ENCODE results near the gene FN3K. TPM values are rescaled to one million over a fixed set of nuclear protein-coding genes. Genes with fewer than 3 reads are reported as not detected.
A peak's percentile ranks its signal among the peaks of the same experiment; 100 is the strongest.

The FN3K gene
- total RNA-seq, 1 donor from 2014 or later: 40.6 TPM

DNA sequence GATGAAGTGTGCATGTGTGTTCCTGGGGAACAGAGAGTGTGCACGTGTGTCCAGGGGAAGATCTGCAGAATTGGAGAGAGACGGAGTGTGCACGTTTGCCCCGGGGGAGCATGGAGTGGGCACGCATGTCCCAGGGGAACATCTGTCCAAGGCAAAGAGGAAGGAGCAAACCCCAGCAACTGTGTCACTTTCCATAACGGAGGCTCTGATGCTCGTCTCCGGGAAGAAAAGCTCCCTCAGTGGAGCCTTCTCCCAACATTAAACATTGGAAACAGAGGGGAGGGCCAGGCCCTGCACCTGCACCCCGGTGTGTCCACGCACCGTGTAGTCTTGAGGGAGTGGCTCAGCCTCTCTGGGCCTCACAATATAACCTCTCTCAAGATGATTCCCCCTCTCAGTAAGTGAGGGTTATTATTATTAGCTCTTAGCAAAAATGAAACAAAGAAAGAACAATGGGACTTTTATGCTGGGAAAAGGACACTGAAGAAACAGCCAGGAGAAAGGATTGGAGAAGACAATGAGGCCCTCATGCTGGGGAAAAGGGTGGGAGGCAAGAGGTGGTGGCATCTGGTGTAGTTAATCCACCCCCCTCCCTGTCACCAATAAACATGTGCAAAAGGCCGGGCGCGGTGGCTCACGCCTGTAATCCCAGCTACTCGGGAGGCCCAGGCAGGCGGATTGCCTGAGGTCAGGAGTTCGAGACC lies 44.5 kb upstream of the FN3K start:
- Mint-ChIP-seq H3K27me3 (no peaks in the 10 kb centered on the region), H3K9me3 (ENCODE audit: low read depth) (peaks cover 7% of the 10 kb centered on the region), H3K4me3 (ENCODE audit: low read depth) (no peak overlapping the region), H3K27ac (no peak overlapping the region), H3K36me3 (ENCODE audit: insufficient read depth) (peaks cover 13% of the 10 kb centered on the region), H3K4me1 (ENCODE audit: low read depth) (peaks cover 6% of the 10 kb centered on the region)
- TF ChIP-seq CTCF (IDR thresholded peaks at IDR 0.05; ENCODE audit: unreplicated experiment): no peak
- no peak for DNase-seq (ENCODE audit: low spot score, unreplicated experiment)

DNA sequence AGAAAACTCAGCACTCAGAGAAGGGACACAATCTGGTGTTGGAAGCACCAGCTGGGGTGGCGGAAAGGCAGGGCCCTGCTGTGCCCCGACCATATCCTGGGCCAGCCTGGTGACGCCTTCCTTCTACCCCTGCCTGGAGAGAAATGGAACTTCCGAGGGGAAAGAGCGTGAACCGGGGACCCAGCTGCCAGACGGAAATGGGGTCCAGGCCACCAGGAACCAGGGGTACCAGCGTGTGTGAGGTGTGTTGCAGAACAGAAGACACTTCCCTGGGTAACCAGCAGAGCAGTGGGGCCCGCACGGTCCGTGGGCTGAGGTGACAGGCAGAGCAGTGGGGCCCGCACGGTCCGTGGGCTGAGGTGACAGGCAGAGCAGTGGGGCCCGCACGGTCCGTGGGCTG lies 43.7 kb upstream of the FN3K start:
- Mint-ChIP-seq H3K4me3 (ENCODE audit: low read depth) (no peak overlapping the region), H3K9me3 (ENCODE audit: low read depth) (peaks cover 7% of the 10 kb centered on the region), H3K4me1 (ENCODE audit: low read depth) (peaks cover 6% of the 10 kb centered on the region), H3K27me3 (peaks cover 6% of the 10 kb centered on the region), H3K27ac (no peak overlapping the region), H3K36me3 (ENCODE audit: insufficient read depth) (peaks cover 17% of the 10 kb centered on the region)
- DNase-seq (ENCODE audit: low spot score, unreplicated experiment): no peak
- TF ChIP-seq CTCF (IDR thresholded peaks at IDR 0.05; ENCODE audit: unreplicated experiment): no peak

GRCh38 chr17:82692268-82692667 lies 43.1 kb upstream of the FN3K start:
- no peak overlapping the region for H3K4me3 Mint-ChIP-seq (ENCODE audit: low read depth)
- H3K9me3 Mint-ChIP-seq (ENCODE audit: low read depth): peaks cover 7% of the 10 kb centered on the region
- peaks cover 17% of the 10 kb centered on the region for H3K36me3 Mint-ChIP-seq (ENCODE audit: insufficient read depth)
- no peak overlapping the region for H3K27ac Mint-ChIP-seq
- H3K27me3 Mint-ChIP-seq: peaks cover 11% of the 10 kb centered on the region
- H3K4me1 Mint-ChIP-seq (ENCODE audit: low read depth): peaks cover 2% of the 10 kb centered on the region
- no peak for DNase-seq (ENCODE audit: low spot score, unreplicated experiment)
- no peak for TF ChIP-seq CTCF (IDR thresholded peaks at IDR 0.05; ENCODE audit: unreplicated experiment)

- peaks cover 13% of the 10 kb centered on the region for H3K27me3 Mint-ChIP-seq
- H3K4me1 Mint-ChIP-seq (ENCODE audit: low read depth): peaks cover 2% of the 10 kb centered on the region
- no peak for DNase-seq (ENCODE audit: low spot score, unreplicated experiment)
- H3K4me3 Mint-ChIP-seq (ENCODE audit: low read depth): no peak overlapping the region
- peaks cover 7% of the 10 kb centered on the region for H3K9me3 Mint-ChIP-seq (ENCODE audit: low read depth)
- peaks cover 17% of the 10 kb centered on the region for H3K36me3 Mint-ChIP-seq (ENCODE audit: insufficient read depth)
- TF ChIP-seq CTCF (IDR thresholded peaks at IDR 0.05; ENCODE audit: unreplicated experiment): no peak
- H3K27ac Mint-ChIP-seq: peak overlapping the region; percentile 10
Observed at GRCh38 chr17:82693168-82693867, 42.1 kb upstream of the FN3K start.

GRCh38 chr17:82694647-82695046 lies 40.8 kb upstream of the FN3K start:
- H3K36me3 Mint-ChIP-seq (ENCODE audit: insufficient read depth): peaks cover 17% of the 10 kb centered on the region
- H3K9me3 Mint-ChIP-seq (ENCODE audit: low read depth): peaks cover 7% of the 10 kb centered on the region
- H3K4me3 Mint-ChIP-seq (ENCODE audit: low read depth): no peak overlapping the region
- peaks cover 2% of the 10 kb centered on the region for H3K4me1 Mint-ChIP-seq (ENCODE audit: low read depth)
- no peak for TF ChIP-seq CTCF (IDR thresholded peaks at IDR 0.05; ENCODE audit: unreplicated experiment)
- no peak overlapping the region for H3K27ac Mint-ChIP-seq
- H3K27me3 Mint-ChIP-seq: peaks cover 19% of the 10 kb centered on the region
- DNase-seq (ENCODE audit: low spot score, unreplicated experiment): no peak

Measured in progenitor cell of endocrine pancreas (in vitro differentiated cells).